Subcutaneous adipose tissue (tissue), 4 donors: ENCODE results near the gene CXorf58. TPM values are rescaled to one million over a fixed set of nuclear protein-coding genes. Genes with fewer than 3 reads are reported as not detected.

Source experiments
- total RNA-seq, 4 donors: library from RNA; depleted of rRNA; stranded (reverse); fragments of >200 nt; gene quantifications; one replicate each; pipeline ENCODE4 v1.1.0, GENCODE V29; 2016
- TF ChIP-seq, protein P1 (sequence below): fragments of 450-650 bp; IDR thresholded peaks from one replicate; pipeline ENCODE4 v1.5.1; 2016; ENCODE audit warnings: low read depth, mild to moderate bottlenecking, control low read depth, antibody characterized with exemption, moderate library complexity

The CXorf58 gene
- total RNA-seq, 4 donors from 2014 or later = not detected

DNA sequence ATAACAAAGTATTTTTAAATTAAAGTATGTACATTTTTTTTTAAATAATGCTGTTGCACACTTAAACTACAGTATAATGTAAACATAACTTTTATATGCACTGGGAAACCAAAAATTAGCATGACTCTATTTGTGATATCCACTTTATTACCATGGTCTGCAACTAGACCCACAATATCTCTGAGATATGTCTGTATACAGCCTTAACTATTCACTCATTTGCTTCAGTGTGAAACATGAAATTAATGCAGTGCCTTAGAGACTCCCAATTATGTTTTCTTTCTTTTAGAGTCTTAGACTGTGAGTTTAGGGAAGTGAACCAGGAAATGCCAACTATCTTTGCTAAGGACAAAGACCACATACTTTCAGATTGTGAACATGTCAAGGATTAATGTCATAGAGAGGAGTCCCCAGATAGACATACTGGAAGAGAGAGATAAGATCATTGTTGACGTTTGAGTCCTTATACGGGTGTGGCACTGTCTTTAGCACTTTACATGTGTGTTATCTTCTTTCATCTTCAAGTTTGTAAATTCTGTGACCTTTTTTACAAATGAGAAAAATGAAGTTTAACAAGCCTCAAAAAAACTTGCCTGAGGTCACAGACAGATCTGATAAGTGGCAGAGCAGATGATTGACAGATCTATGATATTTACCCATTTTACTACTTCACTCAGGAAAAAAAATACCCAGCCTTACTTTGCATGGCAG, 23.2 kb downstream of the CXorf58 start:
- TF ChIP-seq, protein P1, sequence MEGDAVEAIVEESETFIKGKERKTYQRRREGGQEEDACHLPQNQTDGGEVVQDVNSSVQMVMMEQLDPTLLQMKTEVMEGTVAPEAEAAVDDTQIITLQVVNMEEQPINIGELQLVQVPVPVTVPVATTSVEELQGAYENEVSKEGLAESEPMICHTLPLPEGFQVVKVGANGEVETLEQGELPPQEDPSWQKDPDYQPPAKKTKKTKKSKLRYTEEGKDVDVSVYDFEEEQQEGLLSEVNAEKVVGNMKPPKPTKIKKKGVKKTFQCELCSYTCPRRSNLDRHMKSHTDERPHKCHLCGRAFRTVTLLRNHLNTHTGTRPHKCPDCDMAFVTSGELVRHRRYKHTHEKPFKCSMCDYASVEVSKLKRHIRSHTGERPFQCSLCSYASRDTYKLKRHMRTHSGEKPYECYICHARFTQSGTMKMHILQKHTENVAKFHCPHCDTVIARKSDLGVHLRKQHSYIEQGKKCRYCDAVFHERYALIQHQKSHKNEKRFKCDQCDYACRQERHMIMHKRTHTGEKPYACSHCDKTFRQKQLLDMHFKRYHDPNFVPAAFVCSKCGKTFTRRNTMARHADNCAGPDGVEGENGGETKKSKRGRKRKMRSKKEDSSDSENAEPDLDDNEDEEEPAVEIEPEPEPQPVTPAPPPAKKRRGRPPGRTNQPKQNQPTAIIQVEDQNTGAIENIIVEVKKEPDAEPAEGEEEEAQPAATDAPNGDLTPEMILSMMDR = no peak

DNA sequence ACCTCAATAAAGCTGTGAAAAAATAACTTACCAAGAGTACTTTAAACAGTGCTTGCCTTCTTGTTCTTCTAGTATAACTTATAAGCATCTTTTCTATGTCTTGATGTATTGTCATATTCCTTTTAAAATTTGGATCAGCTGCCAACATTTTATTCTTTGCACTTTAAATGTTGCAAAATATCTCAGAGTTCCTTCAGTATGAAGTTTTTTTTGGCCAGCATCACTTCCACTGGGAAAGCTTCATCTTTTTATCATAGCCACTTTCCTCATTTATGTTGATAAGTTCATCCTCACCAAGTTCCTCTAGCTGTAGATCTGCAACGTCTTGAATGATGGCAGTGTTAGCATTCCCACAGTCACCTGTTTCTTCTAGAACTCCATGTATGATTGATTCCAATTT, 24.2 kb downstream of the CXorf58 start:
- TF ChIP-seq, protein P1 = no peak

DNA sequence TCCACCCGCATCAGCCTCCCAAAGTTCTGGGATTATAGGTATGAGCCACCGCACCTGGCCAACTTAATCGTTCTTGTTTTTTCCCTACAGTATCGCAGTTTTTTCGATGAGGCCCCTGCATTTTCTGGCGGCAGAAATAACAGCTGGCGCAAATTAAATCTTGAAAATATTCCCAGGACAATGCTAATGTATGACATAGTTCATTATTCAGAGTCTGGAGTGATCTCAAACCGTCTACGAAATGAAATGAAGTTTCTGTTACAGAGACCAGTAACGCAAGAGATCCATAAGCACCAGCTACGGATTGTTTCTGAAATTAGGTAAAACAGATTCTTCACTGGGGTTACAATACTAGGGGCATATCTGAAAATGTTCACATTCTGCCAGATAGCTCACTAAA, 27.3 kb downstream of the CXorf58 start:
- TF ChIP-seq, protein P1 = no peak

DNA sequence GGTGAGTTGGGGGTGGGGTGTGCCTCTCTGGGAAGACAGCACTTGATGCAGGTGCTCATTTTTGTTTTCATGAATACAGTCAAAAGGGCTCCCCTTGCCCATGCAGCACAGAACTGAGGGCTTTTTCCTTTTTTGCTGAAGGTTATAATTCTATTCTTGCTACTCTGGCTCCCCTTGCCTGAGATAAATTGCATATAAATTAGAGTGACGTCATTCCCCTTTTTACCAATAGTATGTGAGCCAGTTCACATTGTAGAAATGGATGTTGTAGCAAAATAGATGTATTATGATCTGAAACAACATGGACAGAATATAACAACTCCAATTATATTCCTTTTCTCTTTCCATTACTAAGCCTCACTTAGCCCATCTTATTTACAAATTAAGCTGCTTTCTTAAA, 28.4 kb downstream of the CXorf58 start:
- TF ChIP-seq, protein P1 = no peak

DNA sequence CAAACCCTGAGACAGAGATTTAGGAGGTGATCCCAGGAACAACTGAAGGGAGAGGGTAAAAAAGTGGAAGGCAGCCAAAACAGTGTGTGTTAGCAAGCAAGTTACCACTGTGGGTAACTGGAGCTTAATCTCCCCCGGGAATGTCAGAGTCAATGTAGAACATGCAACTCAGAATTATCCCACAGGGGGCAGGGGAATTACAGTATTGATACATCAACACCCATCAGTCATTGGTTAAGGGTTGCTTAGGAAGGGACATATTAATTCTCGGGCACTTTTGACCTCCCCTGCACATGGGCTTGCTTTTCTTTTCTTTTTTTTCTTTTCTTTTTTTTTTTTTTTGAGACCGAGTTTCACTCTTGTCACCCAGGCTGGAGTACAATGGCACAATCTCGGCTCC, 29.3 kb downstream of the CXorf58 start:
- TF ChIP-seq, protein P1 = no peak

DNA sequence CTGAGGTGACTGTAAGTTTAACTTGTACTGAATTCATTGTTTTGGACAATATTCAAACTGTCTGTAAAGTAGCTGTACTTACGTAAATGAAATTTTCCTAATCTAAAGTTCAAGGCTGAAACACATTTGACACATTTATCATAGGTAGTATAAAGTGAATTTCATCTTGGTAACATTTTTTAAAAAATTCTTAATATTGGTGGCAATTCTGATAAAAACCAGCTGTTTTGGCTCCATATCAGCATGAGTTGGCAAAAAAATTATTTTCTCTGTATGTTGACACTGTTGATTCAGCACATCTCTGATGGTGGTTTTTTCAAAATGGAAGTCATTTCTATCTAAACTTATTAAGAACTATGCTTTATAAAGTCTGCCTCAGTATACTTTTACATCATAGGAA, 30.9 kb downstream of the CXorf58 start:
- TF ChIP-seq, protein P1 = no peak

DNA sequence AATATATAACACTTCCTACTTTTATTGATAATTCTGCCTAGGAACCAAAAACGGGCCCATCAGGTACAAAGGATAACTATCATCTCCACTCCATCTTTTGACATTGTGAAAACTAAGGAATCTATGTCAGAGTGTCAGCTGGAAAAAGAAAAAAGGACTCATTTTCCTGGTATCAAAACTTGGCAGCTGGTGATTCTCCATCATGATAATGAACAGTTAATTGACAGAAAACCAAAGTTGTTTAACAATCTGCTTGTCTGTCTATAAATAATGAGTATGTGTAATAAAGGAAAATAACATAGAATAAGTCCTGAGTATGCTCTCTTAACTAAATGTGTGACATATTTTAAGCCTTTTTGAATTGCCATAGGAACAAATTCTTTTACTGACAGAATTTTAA, 31.4 kb downstream of the CXorf58 start:
- TF ChIP-seq, protein P1 = no peak
